Right renal pelvis (tissue), 4 donors: Measurements from ENCODE around the gene APPL2. TPM values are rescaled to one million over a fixed set of nuclear protein-coding genes. Genes with fewer than 3 reads are reported as not detected.
"Not testable (repeated sequence)": the region's sequence is repeated elsewhere in the genome, so short reads cannot be mapped to it uniquely, and the experiment has no call there.

Source experiments
- DNase-seq, 4 donors: peaks; one replicate each; pipeline ENCODE4 v3.0.0-alpha.2; 2013; ENCODE audit warnings: low read depth in 4 of 4, low spot score in 3 of 4, missing footprints in 1 of 4
- polyA plus RNA-seq, 4 donors: library from polyadenylated mRNA; unstranded; fragments of 120-200 nt; gene quantifications; one replicate each; pipeline ENCODE4 v1.2.1, GENCODE V29; 2013; ENCODE audit not compliant: insufficient read length in 4 of 4

Gene APPL2
- polyA plus RNA-seq, 4 donors: 68.5 to 92.7 (median 84.0) TPM

GRCh38 chr12:105256921-105257320 lies 20.9 kb upstream of the APPL2 start:
- no peak for DNase-seq

DNA sequence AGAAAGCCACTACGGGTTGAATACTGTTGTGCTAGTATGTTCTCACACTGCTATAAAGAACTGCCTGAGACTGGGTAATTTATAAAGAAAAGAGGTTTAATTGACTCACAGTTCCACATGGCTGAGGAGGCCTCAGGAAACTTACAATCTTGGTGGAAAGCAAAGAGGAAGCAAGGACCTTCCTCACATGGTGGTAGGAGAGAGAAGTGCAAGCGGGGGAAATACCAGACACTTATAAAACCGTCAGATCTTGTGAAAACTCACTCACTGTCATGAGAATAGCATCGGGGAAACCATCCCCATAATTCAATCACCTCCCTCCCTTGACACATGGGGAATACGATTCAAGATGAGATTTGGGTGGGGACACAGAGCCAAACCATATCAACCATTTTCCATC lies 20.5 kb upstream of the APPL2 start:
- DNase-seq: not testable (repeated sequence)

GRCh38 chr12:105256011-105256410 lies 20.0 kb upstream of the APPL2 start:
- no peak for DNase-seq

DNA sequence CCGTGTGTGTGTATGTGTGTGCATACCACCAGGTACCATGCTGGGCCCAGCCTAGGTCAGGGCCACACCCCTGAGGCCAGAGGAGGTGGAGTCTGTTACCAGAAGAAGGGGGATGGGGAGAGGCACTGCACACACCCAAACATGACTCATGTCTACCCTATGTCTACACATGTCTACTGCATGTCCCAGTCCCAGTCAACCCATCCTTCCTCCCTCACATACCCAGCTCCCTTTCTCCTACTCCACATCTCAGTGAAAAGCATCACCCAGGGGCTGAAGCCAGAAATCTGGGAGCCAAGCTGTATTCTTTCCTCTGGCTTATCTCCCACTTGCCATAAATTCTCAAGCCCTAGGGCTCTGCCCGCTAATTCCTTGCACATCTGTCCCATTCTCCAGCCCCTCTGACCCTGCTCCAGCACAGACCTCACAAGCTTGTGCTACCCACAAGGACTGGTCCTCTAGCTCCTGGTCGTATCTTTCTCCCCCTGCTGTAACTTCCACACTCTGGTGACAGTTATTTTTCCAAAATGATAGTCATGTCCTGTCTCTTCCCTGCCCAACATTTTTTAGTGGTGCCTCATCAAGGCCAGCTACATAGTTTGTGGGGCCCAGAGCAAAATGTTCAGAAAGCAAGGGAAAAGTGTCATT lies 18.0 kb upstream of the APPL2 start:
- DNase-seq: no peak

DNA sequence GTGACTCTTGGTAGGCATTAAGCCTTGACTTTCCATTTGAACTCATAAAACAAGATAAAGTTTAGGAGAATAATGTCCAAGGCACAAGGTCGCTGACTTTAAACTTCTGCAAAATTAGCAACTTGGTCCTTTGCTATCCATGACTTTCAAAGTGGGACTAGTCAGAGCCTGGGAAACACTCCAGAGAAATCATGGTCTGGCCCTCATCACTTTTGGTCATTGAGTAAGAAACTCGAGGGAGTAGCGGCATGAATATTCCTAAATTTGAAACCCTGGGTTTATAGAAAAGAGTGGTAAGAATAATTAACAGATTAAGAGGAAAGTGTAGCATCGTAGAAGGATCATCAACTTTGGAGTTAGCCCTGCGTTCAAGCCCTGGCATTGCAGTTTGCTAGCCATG lies 16.9 kb upstream of the APPL2 start:
- no peak for DNase-seq

GRCh38 chr12:105245776-105246427 lies 9.9 kb upstream of the APPL2 start:
- not testable (repeated sequence) for DNase-seq

DNA sequence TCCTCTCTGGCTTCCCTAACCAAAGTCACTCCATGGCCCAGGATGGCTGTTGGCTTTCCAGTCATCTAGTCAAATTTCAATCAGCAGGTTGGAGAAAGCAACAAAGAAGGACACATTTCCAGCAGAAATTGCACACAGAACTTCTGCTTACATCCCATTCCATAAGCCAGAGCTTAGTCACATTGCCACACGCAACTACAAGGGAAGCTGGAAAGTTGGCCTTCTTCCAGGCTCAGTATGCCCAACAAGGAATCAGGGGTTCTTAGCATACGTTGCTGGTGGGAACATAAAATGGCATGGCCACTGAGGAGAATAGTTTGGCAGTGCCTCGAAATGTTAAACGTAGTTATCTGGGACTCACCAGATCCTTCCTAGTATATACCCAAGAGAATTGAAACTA lies 9.3 kb upstream of the APPL2 start:
- no peak for DNase-seq

DNA sequence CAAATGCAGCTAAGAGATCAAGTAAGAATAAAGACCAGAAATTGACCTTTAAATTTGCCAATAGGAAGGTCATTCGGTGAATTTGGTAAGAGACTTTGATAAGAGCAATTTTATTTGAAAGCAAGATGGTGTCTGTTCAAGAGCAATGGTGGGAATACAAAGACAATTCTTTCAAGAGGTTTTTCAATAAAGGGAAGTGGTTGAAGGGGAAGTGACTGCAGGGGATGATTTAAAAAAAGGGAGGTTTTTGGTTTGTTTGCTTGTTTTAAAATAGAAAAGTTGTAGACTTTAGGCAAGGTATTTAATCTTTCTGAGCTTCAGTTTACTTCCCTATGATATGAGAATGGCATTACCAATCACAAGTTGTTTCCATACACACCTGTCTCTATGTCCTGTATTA lies 4.3 kb upstream of the APPL2 start:
- DNase-seq: no peak

DNA sequence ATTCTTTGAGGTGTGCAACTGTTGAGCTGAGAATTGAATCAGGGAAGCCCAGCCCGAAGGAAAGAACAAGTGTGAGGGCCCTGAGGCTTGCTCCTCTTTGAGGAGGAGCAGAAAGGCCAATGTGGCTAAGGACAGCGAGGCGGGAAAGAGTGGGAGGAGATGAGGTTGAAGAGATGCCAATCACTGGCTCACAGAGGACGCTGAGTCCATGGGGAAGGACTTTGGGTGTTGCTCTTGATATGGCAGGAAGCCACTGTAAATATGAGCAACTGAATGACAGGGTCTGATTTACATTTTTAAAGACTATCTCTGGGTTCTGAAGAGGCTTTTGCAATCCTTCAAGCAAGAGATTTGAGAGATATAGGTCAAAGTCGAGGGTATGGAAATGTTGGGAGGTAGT lies 3.3 kb upstream of the APPL2 start:
- no peak for DNase-seq

GRCh38 chr12:105237666-105238065 lies 1.7 kb upstream of the APPL2 start:
- DNase-seq: no peak

- DNase-seq: peak in 1 of 4 donors; percentile 20
Measured at GRCh38 chr12:105235281-105235731, 668 bp downstream of the APPL2 start.

DNA sequence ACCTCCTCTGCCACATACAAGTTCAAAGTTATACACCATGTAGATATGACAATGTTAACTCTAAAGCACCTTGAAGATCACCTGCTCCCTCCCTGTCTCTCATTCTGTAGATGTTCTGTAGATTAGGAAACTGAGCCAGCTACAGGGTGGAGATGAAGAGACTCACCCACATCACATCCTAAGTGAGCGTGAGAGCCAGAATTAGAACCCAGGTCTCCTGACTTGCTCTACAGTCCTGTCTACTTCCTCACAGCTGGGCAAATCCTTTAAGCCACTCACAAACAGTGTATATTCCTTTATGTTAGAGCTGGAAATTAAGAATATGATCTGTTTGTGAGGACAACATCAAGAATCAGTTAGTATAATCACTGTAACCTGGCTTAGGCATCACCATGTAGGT lies 1.8 kb downstream of the APPL2 start:
- no peak for DNase-seq

GRCh38 chr12:105233041-105233905 lies 2.7 kb downstream of the APPL2 start:
- DNase-seq: no peak

GRCh38 chr12:105231396-105231795 lies 4.6 kb downstream of the APPL2 start:
- DNase-seq: no peak

GRCh38 chr12:105229371-105229770 lies 6.6 kb downstream of the APPL2 start:
- no peak for DNase-seq

DNA sequence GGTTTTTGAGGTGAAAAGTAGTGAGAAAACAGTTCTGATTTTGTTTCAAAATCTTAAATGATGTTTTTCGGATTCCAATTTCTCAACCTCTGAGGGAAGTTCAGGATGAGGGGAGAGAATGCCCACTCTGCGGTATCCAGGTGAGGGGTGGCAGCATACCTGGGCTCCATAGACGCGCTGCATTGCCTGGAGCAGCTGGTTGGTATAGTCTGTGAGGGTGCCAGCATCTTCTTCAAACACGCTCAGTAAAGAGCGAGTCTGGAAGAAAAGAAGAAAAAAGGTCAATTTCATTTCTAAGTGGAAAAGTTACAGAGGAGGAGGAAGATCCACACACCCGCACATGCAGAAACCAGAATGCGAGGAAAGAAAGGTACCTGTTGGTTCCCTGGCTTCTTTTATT lies 7.0 kb downstream of the APPL2 start:
- DNase-seq: no peak

GRCh38 chr12:105228494-105228893 lies 7.5 kb downstream of the APPL2 start:
- DNase-seq: no peak

- DNase-seq: no peak
Measured at GRCh38 chr12:105227879-105228278, 8.1 kb downstream of the APPL2 start.

- DNase-seq: no peak
Measured at GRCh38 chr12:105226219-105226618, 9.8 kb downstream of the APPL2 start.

- DNase-seq: no peak
Measured at GRCh38 chr12:105225505-105226015, 10.4 kb downstream of the APPL2 start.

DNA sequence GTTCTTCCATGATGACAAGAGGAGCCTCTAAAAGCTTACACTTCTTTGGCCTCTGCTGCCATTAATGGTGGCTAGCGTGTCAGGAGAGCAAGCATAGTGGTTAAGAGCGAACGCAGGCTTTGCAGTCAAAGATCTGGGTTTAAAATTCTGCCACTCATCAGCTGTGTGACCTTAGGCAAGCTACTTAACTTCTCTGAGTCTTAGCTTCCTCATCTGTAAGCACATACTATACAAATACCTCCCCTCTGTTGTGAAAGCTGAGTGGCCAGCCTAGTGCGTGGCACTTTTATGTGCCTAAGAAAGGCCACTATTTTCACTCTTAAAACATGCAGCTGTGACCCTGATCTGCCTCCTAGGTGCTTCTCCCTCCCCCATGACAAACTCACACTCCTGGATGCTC lies 11.6 kb downstream of the APPL2 start:
- DNase-seq: no peak
